HG03354 (cell line): ENCODE measurements around the gene MEF2A.
"Not testable (repeated sequence)": the region's sequence is repeated elsewhere in the genome, so short reads cannot be mapped to it uniquely, and the experiment has no call there.

Experiments used
- ATAC-seq: cut with Tn5 transposase; IDR thresholded peaks from one replicate; pipeline ENCODE4 v1.9.1; 2021; ENCODE audit warnings: mild to moderate bottlenecking; ENCODE audit not compliant: unreplicated experiment, poor library complexity, severe bottlenecking

MEF2A gene

DNA sequence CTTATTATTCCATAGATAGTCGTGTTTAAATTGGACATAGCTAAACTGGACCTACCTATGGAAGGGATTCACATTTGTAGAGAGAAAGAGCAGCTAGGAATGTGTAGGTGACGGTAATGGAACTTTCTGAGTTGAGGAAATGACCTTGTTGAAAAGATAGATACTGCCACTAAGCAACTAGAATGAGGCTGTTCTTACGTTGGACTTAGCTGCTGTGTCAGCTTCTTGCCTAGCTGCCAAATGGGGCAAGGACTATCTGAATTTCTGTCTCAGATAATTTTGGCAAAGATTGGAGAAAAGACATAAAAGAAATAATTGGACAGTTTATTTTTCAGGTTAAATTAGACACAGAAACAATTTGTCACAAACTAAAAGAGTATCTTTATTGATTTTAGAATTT, 68.8 kb downstream of the MEF2A start:
- ATAC-seq: no peak

DNA sequence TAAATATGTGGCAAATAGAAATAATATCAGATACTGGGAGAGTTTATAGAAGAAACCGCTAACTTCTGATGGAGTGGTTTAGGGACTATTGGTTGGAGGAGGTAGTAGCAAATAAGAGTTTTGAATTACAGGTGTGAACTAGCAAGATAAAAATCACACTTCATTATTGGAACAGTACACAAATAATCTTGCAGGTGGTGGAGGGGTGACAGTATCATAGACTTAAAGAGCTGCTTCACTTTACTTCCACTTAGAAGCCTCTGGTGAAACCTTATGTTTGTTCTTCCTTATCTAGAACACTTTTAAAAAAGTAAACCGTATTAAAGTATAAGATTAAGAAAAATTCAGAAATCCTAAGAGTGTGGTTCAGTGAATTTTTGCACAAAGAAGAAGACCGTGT, 69.4 kb downstream of the MEF2A start:
- ATAC-seq: no peak

DNA sequence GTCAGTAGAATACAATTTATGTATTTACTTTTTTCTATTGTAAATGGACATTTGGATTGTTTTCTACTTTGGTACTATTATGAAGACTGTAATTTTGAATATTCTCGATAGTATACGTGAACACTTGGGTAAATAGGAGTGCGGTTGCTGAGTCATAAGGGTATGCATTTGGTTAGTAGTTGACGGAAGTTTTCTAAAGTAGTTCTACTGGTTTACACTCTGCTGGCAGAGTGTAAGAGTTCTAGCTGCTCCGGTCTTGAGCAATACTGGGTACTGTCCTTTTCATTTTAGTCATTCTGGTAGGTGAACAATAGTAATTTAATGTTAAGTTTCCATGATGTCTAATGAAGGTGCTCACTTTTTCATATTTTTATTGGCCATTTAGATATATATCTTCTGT, 70.0 kb downstream of the MEF2A start:
- ATAC-seq: peak; percentile 62

DNA sequence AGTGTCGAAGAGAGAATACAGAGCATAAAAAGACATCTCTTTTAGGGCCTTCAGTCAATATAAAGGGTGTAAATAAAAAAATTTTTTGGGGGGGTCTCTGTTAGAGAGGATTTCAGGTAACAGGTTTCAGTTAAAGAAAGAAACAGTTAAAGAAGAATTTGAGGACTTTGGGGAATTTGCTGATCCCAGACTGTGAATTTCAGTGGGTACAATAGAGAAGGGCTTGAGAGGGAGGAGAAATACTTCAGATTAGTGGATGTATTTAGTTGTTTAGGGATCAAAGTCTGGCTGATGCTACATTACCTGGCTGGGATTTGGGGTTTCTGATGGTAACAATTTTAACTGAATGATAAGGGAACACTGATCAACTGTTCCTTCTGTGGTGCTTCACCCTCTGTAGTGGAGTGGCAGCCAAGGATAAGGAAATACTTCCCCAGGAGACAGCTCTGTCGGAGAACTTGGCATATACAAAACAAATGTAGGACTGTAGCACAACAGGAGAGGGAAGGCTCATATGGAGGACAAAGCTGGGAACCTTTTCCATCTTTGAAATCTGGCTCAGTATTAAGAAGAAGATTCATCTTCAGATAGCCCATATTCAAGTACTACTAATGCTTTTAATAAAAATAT, 79.2 kb downstream of the MEF2A start:
- no peak for ATAC-seq

DNA sequence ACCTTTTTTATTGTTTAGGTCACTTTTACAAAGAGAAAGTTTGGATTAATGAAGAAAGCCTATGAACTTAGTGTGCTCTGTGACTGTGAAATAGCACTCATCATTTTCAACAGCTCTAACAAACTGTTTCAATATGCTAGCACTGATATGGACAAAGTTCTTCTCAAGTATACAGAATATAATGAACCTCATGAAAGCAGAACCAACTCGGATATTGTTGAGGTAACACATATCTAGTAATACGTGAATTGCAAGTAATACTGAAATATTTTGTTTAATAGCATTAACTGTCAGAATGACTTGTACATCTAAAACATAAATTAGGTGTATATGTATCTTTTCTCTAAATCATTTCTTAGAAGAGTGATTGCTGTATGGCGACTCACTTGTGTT, 79.8 kb downstream of the MEF2A start:
- no peak for ATAC-seq

DNA sequence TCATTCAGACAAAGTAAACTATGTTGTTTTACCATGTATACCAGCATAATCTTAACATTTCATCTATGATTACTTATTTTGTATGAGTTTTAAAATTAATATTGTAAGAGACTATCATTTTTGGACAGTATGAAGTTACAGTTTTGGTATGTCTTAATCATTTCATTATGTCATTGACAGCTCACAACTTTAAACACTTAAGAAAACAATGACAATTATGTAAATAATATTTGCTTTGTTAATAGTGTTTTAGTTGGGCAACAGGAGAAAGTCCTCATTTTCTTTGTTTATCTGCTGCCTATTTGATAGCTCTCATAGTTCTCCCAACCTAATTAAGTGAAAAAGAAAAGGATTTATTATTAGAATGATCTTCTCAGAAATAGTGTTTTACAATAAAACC, 80.2 kb downstream of the MEF2A start:
- ATAC-seq: no peak

DNA sequence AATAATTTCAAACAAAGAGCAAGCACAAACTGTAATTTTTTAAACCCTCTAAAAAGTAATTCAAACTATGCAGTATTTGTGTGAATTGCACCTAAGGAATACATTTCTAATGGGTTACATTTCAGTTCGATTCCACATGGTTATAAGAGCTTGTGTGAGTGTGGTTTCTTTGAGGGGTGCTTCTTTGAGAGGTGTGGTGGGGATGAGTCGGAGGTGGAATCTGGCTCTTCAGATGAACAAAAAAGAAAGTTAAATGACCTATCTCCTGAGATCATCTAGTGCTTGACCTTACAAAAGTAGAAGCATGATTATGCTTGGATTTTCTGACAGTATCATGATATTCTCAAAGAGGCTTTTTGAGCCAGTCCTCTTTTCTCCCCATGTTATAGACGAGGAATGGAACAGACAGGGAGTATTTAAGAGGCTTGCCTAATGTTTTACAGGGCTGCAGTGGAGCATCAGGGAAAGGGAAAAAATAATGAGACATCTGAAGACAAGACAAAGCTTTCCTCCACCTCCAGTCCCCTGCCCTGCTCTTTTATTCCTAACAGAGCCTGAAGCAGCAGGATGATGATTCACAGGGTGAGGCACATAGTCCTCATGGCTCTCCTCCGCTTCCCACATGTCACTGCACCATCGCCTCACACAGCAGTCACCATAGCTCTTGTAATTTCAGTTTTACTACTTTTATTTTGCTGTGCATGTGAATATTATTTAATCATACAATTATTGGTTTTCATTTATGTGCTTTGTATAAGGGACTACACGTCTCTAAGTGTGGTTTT, 85.4 kb downstream of the MEF2A start:
- no peak for ATAC-seq

DNA sequence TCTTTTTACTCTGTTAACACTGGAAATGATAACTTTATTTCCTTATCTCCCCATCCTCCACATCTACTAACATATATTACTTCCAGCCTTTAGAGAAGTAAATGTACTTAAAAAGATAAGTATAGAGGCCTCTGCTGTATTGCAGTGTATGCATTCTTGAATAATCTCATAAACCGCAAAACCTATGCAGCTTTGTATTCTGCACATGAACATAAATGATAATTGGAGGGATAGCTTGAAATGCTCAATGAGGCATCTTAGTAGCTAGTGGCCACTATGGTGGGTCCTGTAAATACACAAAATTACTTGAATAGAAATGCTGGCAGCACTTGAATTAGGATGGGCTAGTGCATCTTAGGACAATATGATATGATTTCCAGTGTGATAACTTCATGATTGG, 90.4 kb downstream of the MEF2A start:
- no peak for ATAC-seq

DNA sequence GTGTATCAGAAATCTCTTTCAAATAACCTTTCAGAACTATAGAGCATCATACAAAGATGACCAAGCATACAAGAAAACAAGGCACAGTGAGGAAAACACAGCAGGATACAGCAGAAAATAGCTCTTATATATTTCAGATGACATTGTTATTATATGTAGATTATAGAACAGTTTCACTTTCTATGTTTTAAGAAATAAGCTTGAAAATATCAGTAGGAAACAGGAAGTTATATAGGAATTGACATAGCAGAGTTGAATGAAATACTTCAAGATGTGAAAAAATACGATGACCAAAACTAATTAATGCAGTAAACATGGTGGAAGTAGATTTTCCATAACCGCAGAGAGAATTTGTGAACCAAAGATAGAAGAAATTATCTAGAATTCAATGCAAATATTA, 92.2 kb downstream of the MEF2A start:
- no peak for ATAC-seq

DNA sequence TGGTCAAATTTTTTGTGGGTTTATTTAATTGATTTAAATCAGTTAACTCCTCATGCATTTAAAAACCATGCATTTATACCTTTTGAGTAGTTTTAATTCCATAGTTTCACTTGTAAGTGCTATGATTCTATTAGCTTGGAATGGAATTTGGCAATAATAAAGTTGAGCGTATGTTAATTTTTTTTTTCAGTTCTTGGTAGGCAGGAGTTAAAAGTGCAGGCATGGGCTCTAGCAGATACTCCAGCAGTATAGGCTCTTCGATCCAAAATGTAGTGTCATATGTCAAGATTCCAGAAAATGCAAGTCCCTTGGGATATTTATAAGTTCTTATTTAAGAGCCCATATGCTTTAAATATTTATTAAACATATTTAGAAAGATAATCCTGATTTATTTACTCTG, 97.1 kb downstream of the MEF2A start:
- no peak for ATAC-seq

DNA sequence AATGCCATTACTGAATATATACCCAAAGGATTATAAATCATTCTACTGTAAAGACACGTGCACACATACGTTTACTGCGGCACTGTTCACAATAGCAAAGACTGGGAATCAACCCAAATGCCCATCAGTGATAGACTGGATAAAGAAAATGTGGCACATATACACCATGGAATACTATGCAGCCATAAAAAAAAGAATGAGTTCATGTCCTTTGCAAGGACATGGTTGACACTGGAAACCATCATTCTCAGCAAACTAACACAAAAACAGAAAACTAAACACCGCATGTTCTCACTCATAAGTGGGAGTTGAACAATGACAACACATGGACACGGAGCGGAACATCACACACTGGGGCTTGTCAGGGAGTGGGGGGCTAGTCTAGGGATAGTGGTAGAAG, 100.3 kb downstream of the MEF2A start:
- ATAC-seq: not testable (repeated sequence)

DNA sequence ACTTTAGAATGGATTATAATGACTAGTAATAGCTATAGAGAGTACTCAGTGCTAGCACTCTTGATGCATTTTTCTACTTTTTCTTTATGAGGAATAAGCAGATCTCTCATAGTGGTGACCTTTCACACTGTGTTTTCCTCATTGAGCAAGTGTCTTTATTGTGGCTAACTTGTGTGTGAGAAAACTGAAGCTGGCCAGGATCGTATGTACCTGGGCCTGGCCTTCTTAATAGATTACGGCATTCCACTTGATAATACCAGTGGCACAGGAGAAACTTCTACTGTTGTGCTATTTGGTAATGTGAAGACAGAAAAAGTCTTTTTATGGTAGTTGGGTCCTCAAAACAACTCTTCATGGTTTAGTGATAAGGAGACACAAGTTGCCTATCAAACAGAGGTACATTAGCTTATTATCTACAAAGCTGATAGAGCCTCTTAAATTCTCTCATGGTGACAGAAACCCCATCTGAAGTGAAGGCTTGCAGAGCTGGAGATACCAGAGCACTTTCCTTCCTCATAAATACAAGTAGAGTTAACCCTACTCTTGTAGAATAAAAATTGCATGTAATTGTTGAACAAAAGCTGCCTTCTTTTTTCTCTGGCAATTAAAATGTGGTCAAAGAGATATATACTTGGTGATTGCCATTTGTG, 102.9 kb downstream of the MEF2A start:
- no peak for ATAC-seq

DNA sequence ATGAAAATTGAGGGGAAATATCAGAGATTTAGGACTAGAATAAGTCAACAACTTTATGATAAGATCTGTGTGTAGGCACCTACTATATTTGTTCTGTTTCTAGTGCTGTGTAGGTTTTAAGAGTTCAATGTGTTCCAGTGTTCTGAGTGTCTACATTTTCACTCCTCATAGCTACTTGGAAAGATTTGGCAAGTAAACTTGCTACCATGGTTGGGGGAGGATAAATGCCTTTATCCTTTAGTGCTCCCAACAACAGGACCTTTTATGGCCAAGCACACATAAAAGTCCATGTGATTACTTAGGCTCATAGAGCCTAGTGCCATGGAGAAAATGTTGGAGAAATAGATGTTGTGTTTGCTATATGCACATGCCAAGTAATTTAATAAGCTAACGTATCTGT, 103.5 kb downstream of the MEF2A start:
- no peak for ATAC-seq

DNA sequence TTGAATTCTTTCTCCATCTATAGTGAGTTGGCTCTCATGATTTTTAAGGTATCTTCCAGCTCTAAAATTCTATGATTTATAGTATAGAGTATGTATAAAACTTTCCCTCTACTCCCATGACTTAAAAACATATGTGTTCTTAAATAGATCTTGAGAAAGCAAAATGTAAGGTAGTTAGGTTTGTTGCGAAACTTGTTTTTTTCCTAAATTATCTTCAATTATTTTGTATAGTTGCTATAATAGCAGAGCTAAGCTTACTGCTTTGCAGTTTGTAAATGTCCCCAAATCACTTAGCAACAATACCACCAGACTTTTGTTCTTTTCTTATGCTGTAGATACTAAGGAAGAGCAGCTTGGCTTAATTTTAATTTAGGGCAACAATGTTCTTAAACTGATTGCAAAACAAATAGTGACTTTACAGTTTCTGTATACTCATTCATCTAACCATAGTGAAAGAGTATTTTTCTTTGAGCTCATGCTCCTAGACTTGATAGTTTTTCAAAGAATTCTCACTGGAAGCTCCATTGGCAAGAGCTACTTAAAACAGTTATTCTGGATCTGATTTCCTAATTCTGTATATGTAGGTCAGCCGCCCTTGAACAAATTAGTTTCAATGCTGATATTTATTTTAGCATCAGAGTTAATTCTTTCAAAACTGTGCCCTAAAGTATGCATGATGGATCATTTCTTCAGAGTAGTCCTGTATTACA, 106.3 kb downstream of the MEF2A start:
- ATAC-seq: no peak

DNA sequence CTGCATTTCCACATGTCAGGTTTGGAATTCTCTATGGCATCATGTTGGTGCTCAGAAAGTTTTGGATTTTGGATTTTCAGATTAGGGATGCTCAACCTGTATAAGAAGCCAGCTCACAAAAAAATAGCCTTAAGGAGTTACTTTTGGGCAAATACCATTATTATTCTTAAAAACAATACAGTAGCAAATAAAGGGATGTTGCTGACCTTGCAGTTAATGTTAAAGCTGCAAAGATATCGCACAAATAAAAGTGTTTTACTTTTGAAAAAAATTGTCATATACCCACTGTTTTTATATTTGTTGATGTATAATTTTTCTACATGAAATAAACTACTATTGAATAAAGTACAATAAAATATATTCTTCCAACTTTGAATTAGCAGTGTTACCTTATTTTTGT, 107.3 kb downstream of the MEF2A start:
- no peak for ATAC-seq

DNA sequence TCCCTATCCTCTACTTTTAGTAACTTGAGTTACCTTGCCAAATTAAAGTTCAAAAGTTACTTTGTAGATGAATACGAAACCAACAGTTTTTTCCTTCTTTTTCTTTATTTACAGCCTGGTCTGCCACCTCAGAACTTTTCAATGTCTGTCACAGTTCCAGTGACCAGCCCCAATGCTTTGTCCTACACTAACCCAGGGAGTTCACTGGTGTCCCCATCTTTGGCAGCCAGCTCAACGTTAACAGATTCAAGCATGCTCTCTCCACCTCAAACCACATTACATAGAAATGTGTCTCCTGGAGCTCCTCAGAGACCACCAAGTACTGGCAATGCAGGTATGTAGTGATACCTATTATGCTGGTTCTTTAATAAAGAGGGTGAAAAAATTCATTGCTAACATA, 108.5 kb downstream of the MEF2A start:
- no peak for ATAC-seq

DNA sequence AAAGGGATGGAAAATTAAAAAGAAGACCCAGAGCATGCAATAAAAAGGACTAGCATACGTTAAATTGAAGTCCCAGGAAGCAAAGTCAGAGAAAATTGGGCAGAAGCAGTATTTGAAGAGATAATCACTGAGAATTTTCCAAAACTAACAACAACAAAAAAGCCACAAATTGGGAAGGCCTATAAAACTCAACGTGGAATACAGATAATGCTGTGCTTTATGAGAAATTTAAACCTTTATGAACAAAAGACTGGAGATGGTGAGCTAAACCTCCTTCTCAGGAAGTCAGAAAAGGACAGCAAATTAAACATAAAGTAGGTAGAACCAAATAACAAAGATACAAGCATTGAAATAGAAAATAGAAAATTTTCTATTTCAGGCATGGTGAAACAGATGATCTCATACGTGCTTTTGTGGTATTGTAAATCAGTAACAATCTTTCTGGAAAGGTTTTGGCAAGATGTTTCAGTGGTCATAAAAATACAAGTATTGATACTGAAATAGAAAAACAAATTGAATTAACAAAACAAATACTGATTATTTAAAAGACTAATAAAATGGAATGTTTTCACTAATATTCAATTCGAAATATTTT, 111.9 kb downstream of the MEF2A start:
- ATAC-seq: peak; percentile 73

DNA sequence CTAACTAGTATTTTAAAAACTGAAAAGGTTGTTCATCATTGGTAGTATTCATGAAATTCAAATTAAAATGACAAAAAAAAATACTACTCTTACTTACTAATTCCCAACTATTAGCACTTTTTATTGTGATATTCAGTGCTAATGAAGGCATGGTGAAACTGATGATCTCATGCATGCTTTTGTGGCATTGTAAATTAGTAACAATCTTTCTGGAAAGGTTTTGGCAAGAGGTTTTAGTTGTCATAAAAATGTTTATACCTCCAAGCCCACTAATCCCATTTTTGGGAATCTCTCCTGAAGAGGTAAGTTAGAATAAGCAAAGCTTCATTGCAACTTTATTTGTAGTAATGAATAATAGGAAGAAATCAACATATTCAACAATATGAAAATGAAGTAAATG, 114.5 kb downstream of the MEF2A start:
- ATAC-seq: no peak

DNA sequence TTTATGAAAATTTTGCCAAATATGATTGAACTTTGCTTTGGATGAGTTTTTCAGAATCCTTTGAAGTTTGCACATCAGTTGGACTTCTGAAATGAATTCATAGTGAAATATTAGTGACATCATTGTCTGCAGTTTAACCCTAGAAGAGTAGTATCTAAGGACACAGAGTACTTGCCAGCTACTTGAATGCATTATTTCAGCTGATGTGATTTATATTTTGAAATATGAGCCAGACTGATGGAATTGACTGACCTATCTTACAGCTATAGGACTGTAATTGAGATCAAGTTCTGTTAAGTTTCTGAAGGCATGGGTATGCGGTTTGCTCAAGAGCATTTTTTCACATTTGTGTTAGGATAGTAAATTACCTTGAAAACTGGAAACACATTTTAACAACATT, 116.2 kb downstream of the MEF2A start:
- no peak for ATAC-seq

DNA sequence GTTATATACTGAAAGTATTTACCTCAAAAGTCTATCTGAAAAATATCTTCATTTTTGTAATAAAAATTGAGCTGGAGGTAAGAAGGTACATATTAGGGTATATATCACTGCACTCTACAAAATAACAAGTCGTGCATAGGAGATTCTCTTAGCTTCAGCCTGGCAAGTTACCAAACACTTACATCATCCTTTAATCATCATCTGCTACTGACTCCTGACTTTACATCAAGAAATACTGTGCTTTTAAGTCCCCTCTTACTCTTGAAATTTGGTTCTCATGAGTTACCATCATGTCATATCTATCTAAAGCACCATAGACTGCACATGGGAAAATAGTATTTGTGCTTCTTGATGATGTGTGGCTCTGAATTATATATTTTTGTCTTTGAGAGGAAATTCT, 116.7 kb downstream of the MEF2A start:
- no peak for ATAC-seq
